HCT116 (cell line): ENCODE results near the gene CAPN5. TPM values are rescaled to one million over a fixed set of nuclear protein-coding genes. Genes with fewer than 3 reads are reported as not detected.

Experiments
- ATAC-seq: fragments of 200-7000 bp; cut with Tn5 transposase; 2 replicates; pipeline ENCODE4 v1.9.1; 2020; ENCODE audit warnings: mild to moderate bottlenecking, moderate library complexity
- BruUV-seq: library from RNA; stranded (reverse); fragments of 400-500 nt; replicated peaks from 2 replicates; lab custom pipeline; 2021; lab: Mats Ljungman, UMichigan
- CTCF ChIA-PET: fragments of 300-600 bp; sonication (Branson Sonifier 250); formaldehyde crosslinking; loops from one replicate; lab custom pipeline; 2021; ENCODE audit warnings: antibody characterized with exemption; lab: Charles Lee
- POLR2A ChIA-PET: fragments of 300-600, 350-600 bp; sonication (Branson Sonifier 250); formaldehyde crosslinking; loops from one replicate; lab custom pipeline; 2021; ENCODE audit warnings: antibody characterized with exemption; lab: Charles Lee
- RAD21 ChIA-PET, 2 experiments: fragments of 300-600 bp; sonication (Branson Sonifier 250); formaldehyde crosslinking; loops; one replicate each; lab custom pipeline; 2023; ENCODE audit warnings: low total read pairs in 2 of 2; ENCODE audit not compliant: uncharacterized antibody in 2 of 2, unreplicated experiment in 2 of 2, low non-redundant PET in 1 of 2; lab: Charles Lee
- DNase-seq: peaks from one replicate; pipeline ENCODE4 v3.0.0-alpha.2; 2010; ENCODE audit warnings: low read depth, low spot score
- H2AFZ ChIP-seq: fragments of 200-600 bp; shearing (Covaris generic), sonication (generic); 2 replicates; pipeline ENCODE4 v1.6.1; 2017; ENCODE audit warnings: low read depth, mixed run types, mixed read lengths, antibody characterized with exemption, low read length; ENCODE audit not compliant: poor library complexity, severe bottlenecking
- H3K27ac ChIP-seq: 2 replicates; pipeline ENCODE4 v1.5.1; 2012; ENCODE audit warnings: low read depth, low read length
- H3K27me3 ChIP-seq: fragments of 200-600 bp; sonication (generic); 2 replicates; pipeline ENCODE4 v1.6.1; 2016; ENCODE audit warnings: mixed run types, low read length, mixed read lengths; ENCODE audit not compliant: insufficient read depth
- H3K36me3 ChIP-seq, 2 experiments: fragments of 200-500 bp in 1 of 2; fragments of 200-600 bp in 1 of 2; sonication (Bioruptor generic) in 1 of 2; sonication (generic) in 1 of 2; 2 replicates each; pipeline versions ENCODE4 v1.5.1 to v1.6.1; 2014 to 2016; ENCODE audit warnings: low read length in 2 of 2, inconsistent platforms in 1 of 2, mixed read lengths in 1 of 2, mixed run types in 1 of 2; ENCODE audit not compliant: insufficient read depth in 2 of 2, control insufficient read depth in 1 of 2
- H3K4me1 ChIP-seq, 2 experiments: fragments of 200-600 bp in 1 of 2; sonication (generic) in 1 of 2; 2 replicates each; pipeline versions ENCODE4 v1.5.1 to v1.6.1; 2012 to 2017; ENCODE audit warnings: low read length in 2 of 2, inconsistent platforms in 1 of 2, mild to moderate bottlenecking in 1 of 2, mixed read lengths in 1 of 2, mixed run types in 1 of 2, moderate library complexity in 1 of 2; ENCODE audit not compliant: insufficient read depth in 2 of 2, control insufficient read depth in 1 of 2
- H3K4me2 ChIP-seq: fragments of 200-600 bp; sonication (generic); 2 replicates; pipeline ENCODE4 v1.6.1; 2017; ENCODE audit warnings: mixed run types, low read length, mixed read lengths
- H3K4me3 ChIP-seq, 2 experiments: fragments of 200-600 bp in 1 of 2; sonication (generic) in 1 of 2; replicated peaks in 1 of 2; 2 replicates each; pipeline ENCODE4 v1.5.1; 2011 to 2016; ENCODE audit warnings: low read length in 2 of 2, control low read depth in 1 of 2, low read depth in 1 of 2, mild to moderate bottlenecking in 1 of 2, mixed read lengths in 1 of 2, mixed run types in 1 of 2
- H3K79me2 ChIP-seq: fragments of 200-600 bp; sonication (generic); 2 replicates; pipeline ENCODE4 v1.6.1; 2017; ENCODE audit warnings: mild to moderate bottlenecking, mixed run types, low read length, moderate library complexity, mixed read lengths; ENCODE audit not compliant: insufficient read depth
- H3K9ac ChIP-seq: fragments of 200-600 bp; sonication (generic); 2 replicates; pipeline ENCODE4 v1.6.1; 2016; ENCODE audit warnings: low read length, mixed read lengths
- H3K9me2 ChIP-seq: fragments of 200-600 bp; sonication (generic), shearing (Covaris generic); 2 replicates; pipeline ENCODE4 v1.6.1; 2017; ENCODE audit warnings: mixed run types, mild to moderate bottlenecking, moderate library complexity; ENCODE audit not compliant: insufficient read depth
- H3K9me3 ChIP-seq, 2 experiments: fragments of 200-500 bp in 1 of 2; fragments of 200-600 bp in 1 of 2; sonication (Bioruptor generic) in 1 of 2; sonication (generic) in 1 of 2; 2 replicates each; pipeline ENCODE4 v1.6.1; 2014 to 2017; ENCODE audit warnings: low read length in 2 of 2, mixed read lengths in 2 of 2, inconsistent platforms in 1 of 2, low read depth in 1 of 2, mild to moderate bottlenecking in 1 of 2, mixed run types in 1 of 2, moderate library complexity in 1 of 2; ENCODE audit not compliant: control insufficient read depth in 1 of 2, insufficient read depth in 1 of 2
- H4K20me1 ChIP-seq: fragments of 200-600 bp; sonication (generic), shearing (Covaris generic); 2 replicates; pipeline ENCODE4 v1.6.1; 2017; ENCODE audit warnings: mixed run types, mild to moderate bottlenecking, moderate library complexity; ENCODE audit not compliant: insufficient read depth
- ATF3 ChIP-seq: IDR thresholded peaks from 2 replicates; pipeline ENCODE4 v1.6.1; 2012
- CEBPB ChIP-seq: IDR thresholded peaks from 2 replicates; pipeline ENCODE4 v1.6.1; 2012; ENCODE audit warnings: low read depth
- CTCF ChIP-seq, 3 experiments: fragments of 200-600 bp in 1 of 3; sonication (generic) in 1 of 3; IDR thresholded peaks in 2 of 3; conservative IDR thresholded peaks in 1 of 3; 2 replicates each; pipeline ENCODE4 v1.5.1; 2012 to 2017; ENCODE audit warnings: low read depth in 2 of 3, low read length in 2 of 3, antibody characterized with exemption in 1 of 3, borderline replicate concordance in 1 of 3, control low read depth in 1 of 3, mild to moderate bottlenecking in 1 of 3, mixed read lengths in 1 of 3, mixed run types in 1 of 3, moderate library complexity in 1 of 3; ENCODE audit not compliant: insufficient read depth in 1 of 3
- EGR1 ChIP-seq: IDR thresholded peaks from 2 replicates; pipeline ENCODE4 v1.6.1; 2012; ENCODE audit warnings: low read depth
- ELF1 ChIP-seq: IDR thresholded peaks from 2 replicates; pipeline ENCODE4 v1.6.1; 2012; ENCODE audit warnings: low read depth, borderline replicate concordance
- EZH2 ChIP-seq: fragments of 200-600 bp; sonication (generic); IDR thresholded peaks from 2 replicates; pipeline ENCODE4 v1.6.1; 2017; ENCODE audit warnings: antibody characterized with exemption, mixed run types
- EZH2phosphoT487 ChIP-seq: fragments of 200-600 bp; IDR thresholded peaks from 2 replicates; pipeline ENCODE4 v1.6.1; 2018; ENCODE audit warnings: antibody characterized with exemption, borderline replicate concordance
- MAX ChIP-seq: IDR thresholded peaks from 2 replicates; pipeline ENCODE4 v1.6.1; 2012
- POLR2A ChIP-seq: IDR thresholded peaks from 2 replicates; pipeline ENCODE4 v1.7.0; 2011; ENCODE audit warnings: borderline replicate concordance; ENCODE audit not compliant: insufficient read depth, insufficient read length; ENCODE audit errors: extremely low read depth
- RAD21 ChIP-seq: IDR thresholded peaks from 2 replicates; pipeline ENCODE4 v1.6.1; 2012; ENCODE audit warnings: low read depth, mild to moderate bottlenecking
- SIN3A ChIP-seq: IDR thresholded peaks from 2 replicates; pipeline ENCODE4 v1.6.1; 2012; ENCODE audit warnings: low read depth
- SP1 ChIP-seq: IDR thresholded peaks from 2 replicates; pipeline ENCODE4 v1.6.1; 2012; ENCODE audit warnings: low read depth
- SRF ChIP-seq: IDR thresholded peaks from 2 replicates; pipeline ENCODE4 v1.6.1; 2012; ENCODE audit warnings: low read depth
- TCF7L2 ChIP-seq: IDR thresholded peaks from 2 replicates; pipeline ENCODE4 v1.7.0; 2011; ENCODE audit warnings: borderline replicate concordance, inconsistent platforms; ENCODE audit not compliant: insufficient read depth, insufficient read length; ENCODE audit errors: extremely low read depth
- YY1 ChIP-seq: IDR thresholded peaks from 2 replicates; pipeline ENCODE4 v1.6.1; 2011; ENCODE audit warnings: low read length, low read depth, moderate library complexity, mild to moderate bottlenecking; ENCODE audit not compliant: insufficient replicate concordance; ENCODE audit errors: extremely low read depth
- ZNF274 ChIP-seq: fragments of 200-500 bp; sonication (Bioruptor generic); IDR thresholded peaks from 2 replicates; pipeline ENCODE4 v1.6.1; 2014; ENCODE audit warnings: mild to moderate bottlenecking, low read depth, low read length, inconsistent platforms
- intact Hi-C: fragments of 100-400 bp; cut with micrococcal nuclease; formaldehyde crosslinking; loops from 2 replicates; pipeline ENCODE4 v1.10.0; 2022
- total RNA-seq: library from RNA; stranded (reverse); gene quantifications from one replicate; pipeline ENCODE4 v1.2.1, GENCODE V29; 2021; ENCODE audit not compliant: unreplicated experiment
- TF ChIP-seq, protein P1 (sequence below): IDR thresholded peaks from 2 replicates; pipeline ENCODE4 v1.6.1; 2011; ENCODE audit warnings: mild to moderate bottlenecking, low read length, moderate library complexity; ENCODE audit not compliant: insufficient replicate concordance; ENCODE audit errors: extremely low read depth

CAPN5 gene
- total RNA-seq, 1 experiment from 2014 or later = 8.6 TPM

DNA sequence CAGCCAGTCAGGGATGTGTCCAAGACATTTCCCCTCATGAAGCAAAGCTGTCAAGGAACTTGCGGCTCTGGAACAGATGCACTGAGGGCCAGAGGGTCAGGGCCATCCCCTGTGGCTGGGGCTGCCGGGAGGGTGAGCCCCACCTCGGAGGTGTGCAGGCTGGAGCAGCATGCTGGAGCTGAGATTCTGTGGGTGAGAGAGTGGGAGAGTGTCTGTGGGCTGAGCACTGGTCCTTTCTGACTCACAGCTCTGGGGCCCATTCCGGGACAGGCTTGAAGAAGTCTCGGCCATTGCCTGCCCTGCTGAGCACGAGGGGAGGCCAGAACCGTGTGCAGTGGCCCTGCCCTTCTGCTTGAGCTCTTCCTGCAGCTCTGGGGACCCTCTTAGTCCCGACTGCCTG, 38.0 kb downstream of the CAPN5 start:
- Histone ChIP-seq H3K79me2 (no peaks in the 10 kb centered on the region), H3K27ac (no peak overlapping the region), H3K4me2 (no peak overlapping the region), H3K4me3 (no peak overlapping the region), H2AFZ (no peak overlapping the region), H3K9me3 (no peaks in the 10 kb centered on the region), H4K20me1 (no peaks in the 10 kb centered on the region), H3K27me3 (no peaks in the 10 kb centered on the region), H3K9me2 (no peaks in the 10 kb centered on the region), H3K4me1 (peaks cover 33 to 40% of the 10 kb centered on the region in 2 experiments), H3K9ac (no peak overlapping the region), H3K36me3 (no peaks in the 10 kb centered on the region)
- ChIA-PET CTCF (interaction anchor here (2.1 to 2.3 kb wide), 2 partner anchors 14 to 57 kb away, joined by 5 to 9 read pairs; no protein-coding TSS in a partner anchor), RAD21 (no interaction called here), POLR2A (no interaction called here)
- no TSS peak for BruUV-seq
- TF ChIP-seq EGR1 (no peak), ZNF274 (no peak), SP1 (no peak), ELF1 (no peak), ATF3 (no peak), EZH2 (no peak), EZH2phosphoT487 (no peak), YY1 (no peak), RAD21 (no peak), MAX (no peak), SIN3A (no peak), CEBPB (no peak), SRF (no peak), TCF7L2 (no peak), POLR2A (no peak), CTCF (IDR thresholded peaks at IDR 0.05 in 2 of 3, conservative IDR thresholded peaks at IDR 0.05 in 1 of 3; ENCODE audit: borderline replicate concordance in 1 of 3, insufficient read depth in 1 of 3, low read depth in 2 of 3, low read length in 2 of 3) (no peak)
- TF ChIP-seq, protein P1, sequence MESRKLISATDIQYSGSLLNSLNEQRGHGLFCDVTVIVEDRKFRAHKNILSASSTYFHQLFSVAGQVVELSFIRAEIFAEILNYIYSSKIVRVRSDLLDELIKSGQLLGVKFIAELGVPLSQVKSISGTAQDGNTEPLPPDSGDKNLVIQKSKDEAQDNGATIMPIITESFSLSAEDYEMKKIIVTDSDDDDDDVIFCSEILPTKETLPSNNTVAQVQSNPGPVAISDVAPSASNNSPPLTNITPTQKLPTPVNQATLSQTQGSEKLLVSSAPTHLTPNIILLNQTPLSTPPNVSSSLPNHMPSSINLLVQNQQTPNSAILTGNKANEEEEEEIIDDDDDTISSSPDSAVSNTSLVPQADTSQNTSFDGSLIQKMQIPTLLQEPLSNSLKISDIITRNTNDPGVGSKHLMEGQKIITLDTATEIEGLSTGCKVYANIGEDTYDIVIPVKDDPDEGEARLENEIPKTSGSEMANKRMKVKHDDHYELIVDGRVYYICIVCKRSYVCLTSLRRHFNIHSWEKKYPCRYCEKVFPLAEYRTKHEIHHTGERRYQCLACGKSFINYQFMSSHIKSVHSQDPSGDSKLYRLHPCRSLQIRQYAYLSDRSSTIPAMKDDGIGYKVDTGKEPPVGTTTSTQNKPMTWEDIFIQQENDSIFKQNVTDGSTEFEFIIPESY = no peak
- intact Hi-C loops = no loop called here
- DNase-seq = no peak
- no peak for ATAC-seq
